Endothelial cell of umbilical vein (primary cell): ENCODE results near the gene APOC4. TPM values are rescaled to one million over a fixed set of nuclear protein-coding genes. Genes with fewer than 3 reads are reported as not detected.
"Not testable (repeated sequence)": the region's sequence is repeated elsewhere in the genome, so short reads cannot be mapped to it uniquely, and the experiment has no call there.

ENCODE experiments used
- BruUV-seq: library from RNA; stranded (reverse); fragments of 400-500 nt; replicated peaks from 2 replicates; lab custom pipeline; 2021; lab: Mats Ljungman, UMichigan
- CTCF ChIA-PET: fragments of 300-600, 350-600 bp; sonication (Branson Sonifier 250); formaldehyde crosslinking; loops from one replicate; lab custom pipeline; 2021; ENCODE audit warnings: antibody characterized with exemption, inconsistent platforms; lab: Charles Lee
- POLR2A ChIA-PET: fragments of 300-600, 350-600 bp; sonication (Branson Sonifier 250); formaldehyde crosslinking; loops from one replicate; lab custom pipeline; 2021; ENCODE audit warnings: antibody characterized with exemption, inconsistent platforms; lab: Charles Lee
- DNase-seq: peaks from one replicate; pipeline ENCODE4 v3.0.0-alpha.2; 2011; ENCODE audit warnings: low read depth, low spot score
- FAIRE-seq: peaks from 2 replicates; lab custom pipeline; 2011; peaks lifted over from hg19 to GRCh38; lab: Jason Lieb, UNC
- H2AFZ ChIP-seq: 2 replicates; pipeline ENCODE4 v1.6.0; 2012; ENCODE audit warnings: low read depth, low read length, control low read depth, inconsistent platforms
- H3K27ac ChIP-seq: 2 replicates; pipeline ENCODE4 v1.5.1; 2011; ENCODE audit warnings: low read depth, mild to moderate bottlenecking, control low read depth, low read length, moderate library complexity; ENCODE audit not compliant: insufficient read depth
- H3K27me3 ChIP-seq, 2 experiments: 2 replicates each; pipeline versions ENCODE4 v1.6.0 to v1.6.1; 2011; ENCODE audit warnings: low read length in 2 of 2, mixed read lengths in 1 of 2; ENCODE audit not compliant: control insufficient read depth in 2 of 2, insufficient read depth in 2 of 2
- H3K36me3 ChIP-seq, 2 experiments: 2 replicates in 1 of 2; 3 replicates in 1 of 2; pipeline ENCODE4 v1.5.1; 2011; ENCODE audit warnings: low read length in 2 of 2, mild to moderate bottlenecking in 1 of 2, moderate library complexity in 1 of 2; ENCODE audit not compliant: control insufficient read depth in 2 of 2, insufficient read depth in 2 of 2; ENCODE audit errors: extremely low read depth in 1 of 2
- H3K4me1 ChIP-seq: 3 replicates; pipeline ENCODE4 v1.5.1; 2011; ENCODE audit warnings: mild to moderate bottlenecking, low read length; ENCODE audit not compliant: control insufficient read depth, insufficient read depth; ENCODE audit errors: extremely low read depth
- H3K4me2 ChIP-seq: 2 replicates; pipeline ENCODE4 v1.6.1; 2011; ENCODE audit warnings: low read length, control low read depth, mixed read lengths; ENCODE audit not compliant: insufficient read depth
- H3K4me3 ChIP-seq, 3 experiments: fragments of 200-600 bp in 1 of 3; sonication (generic), shearing (Covaris generic) in 1 of 3; replicated peaks in 1 of 3; 2 replicates each; pipeline ENCODE4 v1.5.1; 2011 to 2016; ENCODE audit warnings: control low read depth in 3 of 3, low read length in 3 of 3, mild to moderate bottlenecking in 2 of 3, inconsistent platforms in 1 of 3, low read depth in 1 of 3, moderate library complexity in 1 of 3; ENCODE audit not compliant: insufficient read depth in 1 of 3
- H3K79me2 ChIP-seq: 2 replicates; pipeline ENCODE4 v1.6.0; 2012; ENCODE audit warnings: low read length, inconsistent platforms; ENCODE audit not compliant: control insufficient read depth, insufficient read depth
- H3K9ac ChIP-seq: replicated peaks from 2 replicates; pipeline ENCODE3; 2011; ENCODE audit warnings: low read length, control low read depth; ENCODE audit not compliant: insufficient read depth; ENCODE audit errors: extremely low read depth
- H3K9me1 ChIP-seq: replicated peaks from 3 replicates; pipeline ENCODE4 v1.6.0; 2011; ENCODE audit warnings: mild to moderate bottlenecking, low read length; ENCODE audit not compliant: control insufficient read depth, insufficient read depth; ENCODE audit errors: extremely low read depth
- H3K9me3 ChIP-seq: replicated peaks from 2 replicates; pipeline ENCODE4 v1.5.1; 2012; ENCODE audit warnings: low read length, inconsistent platforms; ENCODE audit not compliant: control insufficient read depth, insufficient read depth
- H4K20me1 ChIP-seq: replicated peaks from 2 replicates; pipeline ENCODE3; 2011; ENCODE audit warnings: mild to moderate bottlenecking, low read length; ENCODE audit not compliant: control insufficient read depth, insufficient read depth; ENCODE audit errors: extremely low read depth
- CTCF ChIP-seq, 2 donors: IDR thresholded peaks; 1 replicate in 1 of 2; 2 replicates in 1 of 2; pipeline ENCODE4 v1.5.1; 2011; ENCODE audit warnings: low read length in 2 of 2, mild to moderate bottlenecking in 2 of 2, moderate library complexity in 2 of 2, control low read depth in 1 of 2, inconsistent platforms in 1 of 2, low read depth in 1 of 2; ENCODE audit not compliant: insufficient read depth in 1 of 2; ENCODE audit errors: extremely low read depth in 1 of 2
- EZH2 ChIP-seq: IDR thresholded peaks from 2 replicates; pipeline ENCODE4 v1.6.1; 2012; ENCODE audit warnings: borderline replicate concordance, low read depth, mild to moderate bottlenecking, moderate library complexity, low read length, inconsistent platforms; ENCODE audit not compliant: severe bottlenecking
- FOS ChIP-seq: IDR thresholded peaks from 2 replicates; pipeline ENCODE4 v1.6.1; 2011; ENCODE audit warnings: mild to moderate bottlenecking, low read length, moderate library complexity, borderline replicate concordance; ENCODE audit not compliant: insufficient read depth
- GATA2 ChIP-seq: IDR thresholded peaks from 2 replicates; pipeline ENCODE4 v1.7.0; 2011; ENCODE audit warnings: low read depth, mild to moderate bottlenecking, moderate library complexity, mixed read lengths, low read length; ENCODE audit not compliant: insufficient read length, insufficient read depth
- JUN ChIP-seq: IDR thresholded peaks from 2 replicates; pipeline ENCODE4 v1.6.1; 2011; ENCODE audit warnings: borderline replicate concordance, low read depth; ENCODE audit not compliant: insufficient read length, insufficient read depth
- MAX ChIP-seq: IDR thresholded peaks from 2 replicates; pipeline ENCODE4 v1.6.1; 2011; ENCODE audit not compliant: insufficient read depth, insufficient read length
- MYC ChIP-seq: IDR thresholded peaks from one replicate; pipeline ENCODE4 v1.6.1; 2011; ENCODE audit warnings: mild to moderate bottlenecking, low read depth, low read length
- POLR2A ChIP-seq: IDR thresholded peaks from 2 replicates; pipeline ENCODE4 v1.6.1; 2012; ENCODE audit warnings: low read depth, mild to moderate bottlenecking, control low read depth, low read length
- POLR2AphosphoS5 ChIP-seq: IDR thresholded peaks from 2 replicates; pipeline ENCODE4 v1.6.1; 2012; ENCODE audit warnings: low read depth, mild to moderate bottlenecking, control low read depth, low read length, moderate library complexity; ENCODE audit not compliant: insufficient read depth
- dilution Hi-C: fragments of 300-500 bp; cut with MboI; formaldehyde crosslinking; loops from one replicate; pipeline ENCODE4 v1.15.0; 2019; ENCODE audit warnings: low sequenced_read_pairs; ENCODE audit not compliant: extremely low pct_ligation_motif_present
- intact Hi-C: fragments of 100-400 bp; cut with micrococcal nuclease; formaldehyde crosslinking; loops from one replicate; pipeline ENCODE4 v1.10.0; 2022
- polyA plus RNA-seq, 4 experiments: library from polyadenylated mRNA; depleted of rRNA in 3 of 4; stranded (reverse) in 3 of 4; unstranded in 1 of 4; fragments of >200 nt; gene quantifications; 2 replicates each; pipeline versions ENCODE4 v1.2.1 to v1.2.3, GENCODE V29; 2011 to 2012; ENCODE audit warnings: missing spikeins in 1 of 4
- total RNA-seq: library from RNA; stranded (reverse); gene quantifications from 2 replicates; pipeline ENCODE4 v1.2.3, GENCODE V29; 2021

The APOC4 gene
- total and polyA plus RNA-seq, 2 donors (not counting 3 experiments of a cell fraction or from before 2014, with no cell fraction given): not detected

- ChIA-PET CTCF (interaction anchor here (1.2 kb wide), 1 partner anchor 90 kb away, joined by 3 read pairs; no protein-coding TSS in a partner anchor), POLR2A (no interaction called here)
- Histone ChIP-seq H3K9me1 (no peaks in the 10 kb centered on the region), H3K4me3 (no peak overlapping the region), H3K79me2 (no peaks in the 10 kb centered on the region), H3K9me3 (no peaks in the 10 kb centered on the region), H3K27me3 (no peaks in the 10 kb centered on the region), H3K4me1 (no peaks in the 10 kb centered on the region), H3K36me3 (peaks cover 8 to 23% of the 10 kb centered on the region in 2 experiments), H3K9ac (no peak overlapping the region), H4K20me1 (no peaks in the 10 kb centered on the region), H2AFZ (no peak overlapping the region), H3K27ac (no peak overlapping the region), H3K4me2 (no peak overlapping the region)
- DNase-seq (no peak), FAIRE-seq (no peak)
- intact Hi-C loops (no loop called here), dilution Hi-C loops (no loop called here)
- TF ChIP-seq MYC (no peak), POLR2A (no peak), GATA2 (no peak), FOS (no peak), JUN (no peak), CTCF (IDR thresholded peaks at IDR 0.05; ENCODE audit: extremely low read depth in 1 of 2, insufficient read depth in 1 of 2, low read depth in 1 of 2, low read length in 2 of 2) (no peak), EZH2 (no peak), POLR2AphosphoS5 (no peak), MAX (no peak)
- BruUV-seq: no TSS peak
Measured at GRCh38 chr19:44969437-44969836, 27.4 kb downstream of the APOC4 start.

GRCh38 chr19:44971451-44971850, 29.4 kb downstream of the APOC4 start:
- H3K79me2 ChIP-seq, H3K4me3 ChIP-seq, DNase-seq, H3K9ac ChIP-seq, BruUV-seq, FAIRE-seq, H3K4me1 ChIP-seq, H2AFZ ChIP-seq, H3K4me2 ChIP-seq, H3K9me3 ChIP-seq, H3K9me1 ChIP-seq, H3K27ac ChIP-seq, dilution Hi-C loops, POLR2A ChIA-PET, intact Hi-C loops, H3K27me3 ChIP-seq, H4K20me1 ChIP-seq: not testable (repeated sequence)
- CTCF ChIA-PET: interaction anchor here (1.2 to 1.3 kb wide), 2 partner anchors 10 to 20 kb away, joined by 3 to 4 read pairs; no protein-coding TSS in a partner anchor
- H3K36me3 ChIP-seq: peaks cover 7 to 32% of the 10 kb centered on the region in 2 experiments
